Subcutaneous adipose tissue (tissue), 4 donors: ENCODE measurements around the gene ADAMTS12. TPM values are rescaled to one million over a fixed set of nuclear protein-coding genes. Genes with fewer than 3 reads are reported as not detected.

Source experiments
- total RNA-seq, 4 donors: library from RNA; depleted of rRNA; stranded (reverse); fragments of >200 nt; gene quantifications; one replicate each; pipeline ENCODE4 v1.1.0, GENCODE V29; 2016
- TF ChIP-seq, protein P1 (sequence below): fragments of 450-650 bp; IDR thresholded peaks from one replicate; pipeline ENCODE4 v1.5.1; 2016; ENCODE audit warnings: low read depth, mild to moderate bottlenecking, control low read depth, antibody characterized with exemption, moderate library complexity

Gene ADAMTS12
- total RNA-seq, 4 donors from 2014 or later = 13.8 to 49.4 (median 20.2) TPM

DNA sequence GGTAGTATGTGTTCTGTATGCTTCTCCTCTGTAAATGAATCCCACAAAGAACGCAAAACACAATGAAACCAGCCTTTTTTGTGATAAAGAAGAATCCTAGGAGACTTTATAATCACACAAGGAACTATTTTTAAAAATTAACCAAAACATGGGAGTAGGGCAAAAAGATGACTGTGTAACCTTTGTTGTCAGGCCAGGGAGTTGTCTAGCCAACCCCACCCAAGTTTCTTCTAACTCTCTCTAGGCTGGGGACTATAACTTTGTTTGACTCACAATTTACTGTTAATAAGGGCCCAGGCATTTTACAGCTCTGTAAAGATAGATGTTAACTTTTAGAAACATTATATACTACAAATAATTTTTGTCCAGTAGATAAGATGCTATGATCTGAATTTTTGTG is 176.1 kb downstream of the ADAMTS12 start:
- TF ChIP-seq, protein P1, sequence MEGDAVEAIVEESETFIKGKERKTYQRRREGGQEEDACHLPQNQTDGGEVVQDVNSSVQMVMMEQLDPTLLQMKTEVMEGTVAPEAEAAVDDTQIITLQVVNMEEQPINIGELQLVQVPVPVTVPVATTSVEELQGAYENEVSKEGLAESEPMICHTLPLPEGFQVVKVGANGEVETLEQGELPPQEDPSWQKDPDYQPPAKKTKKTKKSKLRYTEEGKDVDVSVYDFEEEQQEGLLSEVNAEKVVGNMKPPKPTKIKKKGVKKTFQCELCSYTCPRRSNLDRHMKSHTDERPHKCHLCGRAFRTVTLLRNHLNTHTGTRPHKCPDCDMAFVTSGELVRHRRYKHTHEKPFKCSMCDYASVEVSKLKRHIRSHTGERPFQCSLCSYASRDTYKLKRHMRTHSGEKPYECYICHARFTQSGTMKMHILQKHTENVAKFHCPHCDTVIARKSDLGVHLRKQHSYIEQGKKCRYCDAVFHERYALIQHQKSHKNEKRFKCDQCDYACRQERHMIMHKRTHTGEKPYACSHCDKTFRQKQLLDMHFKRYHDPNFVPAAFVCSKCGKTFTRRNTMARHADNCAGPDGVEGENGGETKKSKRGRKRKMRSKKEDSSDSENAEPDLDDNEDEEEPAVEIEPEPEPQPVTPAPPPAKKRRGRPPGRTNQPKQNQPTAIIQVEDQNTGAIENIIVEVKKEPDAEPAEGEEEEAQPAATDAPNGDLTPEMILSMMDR = no peak

DNA sequence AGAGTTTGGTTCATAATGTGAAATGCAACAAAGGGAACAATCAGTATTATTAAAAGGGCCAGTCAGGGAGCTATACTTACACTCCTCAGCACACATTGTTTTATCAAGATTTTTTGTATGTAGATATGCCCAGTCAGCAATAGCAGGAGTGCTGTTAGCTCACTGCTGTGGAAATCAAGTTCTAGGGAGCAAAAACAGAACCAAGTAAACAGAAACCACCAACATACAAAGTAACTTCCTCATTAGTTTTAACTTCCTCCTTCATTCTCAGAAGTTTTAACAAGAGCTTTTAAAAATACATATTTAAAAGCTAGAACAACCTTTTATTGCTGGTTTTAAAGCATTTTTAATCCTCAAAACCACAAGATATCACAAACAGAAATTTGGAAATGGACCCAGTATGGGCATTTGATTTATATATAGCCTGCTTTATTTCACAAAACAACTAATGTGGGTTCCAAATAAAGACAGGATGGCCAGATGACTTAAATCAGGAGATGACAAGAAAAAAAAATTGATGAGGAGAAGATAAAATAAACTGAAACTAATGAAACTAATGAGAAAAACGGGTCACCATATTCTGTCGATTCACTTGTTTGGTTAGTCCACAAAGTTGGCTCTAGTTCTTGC is 178.5 kb downstream of the ADAMTS12 start:
- TF ChIP-seq, protein P1 = no peak

DNA sequence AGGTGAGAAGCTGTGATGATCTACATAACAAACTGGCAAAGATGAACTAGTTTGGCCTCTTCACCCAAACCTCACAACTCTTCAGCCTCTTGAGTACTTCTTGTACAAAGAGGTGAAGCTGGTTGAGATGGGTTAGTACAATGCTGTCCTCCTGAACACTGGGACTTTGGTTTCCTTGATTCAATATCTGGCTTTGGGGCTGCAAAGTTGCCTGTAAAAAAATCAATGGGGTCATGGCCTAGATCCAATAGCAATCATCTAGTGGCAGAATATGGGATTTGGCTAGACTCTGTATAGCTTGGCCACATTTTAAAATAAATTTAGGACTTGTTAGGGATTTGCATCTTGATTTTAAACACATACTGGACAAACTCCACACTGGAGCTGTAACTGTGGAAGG is 179.1 kb downstream of the ADAMTS12 start:
- TF ChIP-seq, protein P1 = no peak

DNA sequence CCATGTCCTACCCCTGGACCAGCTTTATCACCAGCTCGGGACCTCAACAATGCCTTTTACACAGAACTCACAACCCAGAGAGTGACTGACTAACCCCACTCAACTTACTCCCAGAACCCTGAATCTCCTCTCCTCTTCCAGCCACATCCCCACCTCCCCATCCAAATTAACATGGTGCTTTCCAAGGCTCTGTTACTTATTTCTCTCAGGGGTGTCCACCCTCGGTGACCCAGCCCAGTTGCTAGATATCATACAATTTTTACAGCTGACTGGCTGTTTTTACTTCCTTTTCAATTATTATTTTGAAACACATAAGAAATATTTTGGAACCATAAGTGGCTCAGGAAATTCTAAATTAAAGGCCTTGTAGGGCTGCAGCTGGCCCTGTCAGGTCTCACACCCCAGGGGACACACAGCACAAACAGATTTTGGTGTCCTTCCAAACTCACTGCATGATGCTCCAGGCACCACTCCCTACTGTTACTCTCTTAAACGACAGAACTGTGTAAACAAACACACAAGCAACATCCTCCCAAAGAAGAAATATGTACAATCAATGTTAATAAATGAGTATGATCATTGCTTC is 180.6 kb downstream of the ADAMTS12 start:
- TF ChIP-seq, protein P1 = no peak

DNA sequence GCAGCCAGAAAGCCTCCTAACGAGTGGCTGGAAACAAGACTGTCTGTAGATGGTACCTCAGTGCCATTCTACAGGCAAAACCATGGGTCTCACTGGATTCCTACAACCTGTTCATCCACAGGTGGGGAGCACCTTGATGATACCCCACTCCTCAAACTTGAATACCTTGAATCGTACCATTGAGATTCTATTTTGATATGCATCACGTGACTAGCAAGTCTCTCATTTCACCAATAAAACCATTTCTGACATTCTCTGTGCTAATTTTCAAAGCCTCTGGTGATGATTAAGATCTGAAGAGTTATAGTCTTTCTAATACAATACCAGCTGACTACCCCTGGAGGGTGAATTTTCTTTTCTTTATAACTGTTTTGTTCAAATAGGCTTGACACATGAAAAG is 188.9 kb downstream of the ADAMTS12 start:
- TF ChIP-seq, protein P1 = no peak

DNA sequence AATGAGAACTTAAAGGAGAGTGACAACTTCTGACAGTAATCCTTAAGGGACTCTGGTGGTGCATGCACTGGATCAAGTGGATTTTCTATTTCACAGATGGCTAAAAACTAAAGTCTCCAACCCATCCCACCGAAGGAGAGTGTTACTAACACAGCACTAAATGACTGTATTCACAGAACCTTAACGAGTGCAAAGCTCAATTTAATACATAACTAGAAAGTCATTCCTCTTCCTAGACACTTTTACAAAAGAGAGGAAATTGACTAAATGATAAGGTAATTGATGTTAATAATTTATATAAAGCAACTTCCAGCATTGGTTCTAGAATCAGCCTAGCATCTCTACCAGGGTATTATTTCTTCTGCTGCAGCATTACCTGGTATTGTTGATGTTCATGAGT is 189.8 kb downstream of the ADAMTS12 start:
- TF ChIP-seq, protein P1 = no peak

DNA sequence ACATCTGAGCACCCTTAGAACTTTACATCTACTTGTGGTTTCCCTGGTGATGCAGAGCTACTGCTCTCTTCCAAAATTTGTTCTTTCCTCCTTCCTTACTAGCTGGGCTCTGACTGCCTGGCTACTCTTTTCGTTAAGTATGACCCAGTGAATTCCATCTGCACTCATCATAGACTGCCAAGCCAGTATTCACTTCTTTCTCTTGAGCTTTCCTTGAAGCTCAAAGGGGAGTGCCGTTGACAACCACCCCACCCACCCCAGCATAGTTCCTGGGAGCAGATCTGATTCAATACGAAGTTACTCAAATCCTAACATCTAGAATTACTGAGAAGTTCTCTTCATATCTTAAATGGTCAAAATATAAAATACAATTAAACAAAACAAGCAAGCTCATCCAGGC is 190.5 kb downstream of the ADAMTS12 start:
- TF ChIP-seq, protein P1 = no peak
